ENCODE results near the gene CMBL. TPM values are rescaled to one million over a fixed set of nuclear protein-coding genes. Genes with fewer than 3 reads are reported as not detected.
"Not testable (repeated sequence)": the region's sequence is repeated elsewhere in the genome, so short reads cannot be mapped to it uniquely, and the experiment has no call there.

Gene CMBL
- total and polyA plus RNA-seq, 2 donors from 2014 or later, result 36.6 to 243 TPM

DNA sequence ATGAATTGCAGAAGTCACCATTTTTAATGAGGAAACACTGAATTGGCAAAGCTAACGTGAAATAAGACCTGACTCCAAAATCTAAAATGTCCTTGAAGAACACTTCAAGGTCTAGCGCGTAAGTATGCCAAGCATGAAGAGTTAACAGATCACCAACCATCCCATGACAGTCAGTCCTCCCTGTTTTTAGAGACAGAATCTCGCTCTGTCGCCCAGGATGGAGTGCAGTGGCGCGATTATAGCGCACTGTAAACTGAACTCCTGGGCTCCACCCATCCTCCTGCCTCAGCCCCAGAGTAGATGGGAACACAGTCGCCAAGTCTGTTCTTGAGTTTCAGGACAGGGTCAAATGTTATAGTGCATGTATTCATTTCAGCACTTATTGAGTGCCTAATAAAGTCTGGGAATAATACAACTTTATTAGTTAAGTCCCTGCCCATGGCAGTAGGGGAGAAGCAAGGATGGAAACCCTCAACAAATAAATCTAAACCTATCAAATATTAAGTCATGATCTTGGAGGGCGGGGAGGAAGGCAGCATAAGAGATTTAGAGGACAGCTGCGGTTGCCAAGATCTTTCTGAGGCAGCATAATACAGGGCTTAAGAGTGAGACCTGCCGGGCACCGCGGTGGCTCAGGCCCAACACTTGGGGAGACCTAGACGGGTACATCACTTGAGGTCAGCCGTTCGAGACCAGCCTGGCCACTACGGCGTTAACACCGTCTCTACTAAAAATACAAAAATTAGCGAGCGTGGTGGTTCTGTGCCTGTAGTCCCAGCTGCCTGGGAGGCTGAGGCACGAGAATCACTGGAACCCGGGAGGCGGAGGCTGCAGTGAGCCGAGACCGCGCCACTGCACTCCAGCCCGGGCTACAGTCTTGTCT lies 59.1 kb downstream of the CMBL start:
- Histone ChIP-seq H3K9ac (ENCODE audit: low read length in 3 of 3) (peak overlapping the region; percentile 9 to 95 (median 93)), H3K4me1 (ENCODE audit: control insufficient read depth in 2 of 3, insufficient read depth in 2 of 3, low read depth in 1 of 3, low read length in 3 of 3) (peaks cover 0 to 19% (median 18%) of the 10 kb centered on the region in 3 donors), H3K9me3 (ENCODE audit: control insufficient read depth in 2 of 3, insufficient read depth in 1 of 3, low read length in 3 of 3) (no peaks in the 10 kb centered on the region), H3K27ac (ENCODE audit: low read depth in 2 of 2, low read length in 2 of 2) (peak overlapping the region in 1 of 2 donors; percentile 99), H3K36me3 (ENCODE audit: control insufficient read depth in 2 of 3, insufficient read depth in 3 of 3, low read length in 3 of 3) (peaks cover 0 to 3% (median 0%) of the 10 kb centered on the region in 3 donors), H3K4me3 (ENCODE audit: low read length in 3 of 3) (peak overlapping the region; percentile 91 to 98 (median 98)), H3K27me3 (ENCODE audit: control insufficient read depth, insufficient read depth, low read length) (no peaks in the 10 kb centered on the region)
- peak in 3 of 5 donors; percentile 21 to 64 (median 58) for DNase-seq
- TF ChIP-seq, protein P1, sequence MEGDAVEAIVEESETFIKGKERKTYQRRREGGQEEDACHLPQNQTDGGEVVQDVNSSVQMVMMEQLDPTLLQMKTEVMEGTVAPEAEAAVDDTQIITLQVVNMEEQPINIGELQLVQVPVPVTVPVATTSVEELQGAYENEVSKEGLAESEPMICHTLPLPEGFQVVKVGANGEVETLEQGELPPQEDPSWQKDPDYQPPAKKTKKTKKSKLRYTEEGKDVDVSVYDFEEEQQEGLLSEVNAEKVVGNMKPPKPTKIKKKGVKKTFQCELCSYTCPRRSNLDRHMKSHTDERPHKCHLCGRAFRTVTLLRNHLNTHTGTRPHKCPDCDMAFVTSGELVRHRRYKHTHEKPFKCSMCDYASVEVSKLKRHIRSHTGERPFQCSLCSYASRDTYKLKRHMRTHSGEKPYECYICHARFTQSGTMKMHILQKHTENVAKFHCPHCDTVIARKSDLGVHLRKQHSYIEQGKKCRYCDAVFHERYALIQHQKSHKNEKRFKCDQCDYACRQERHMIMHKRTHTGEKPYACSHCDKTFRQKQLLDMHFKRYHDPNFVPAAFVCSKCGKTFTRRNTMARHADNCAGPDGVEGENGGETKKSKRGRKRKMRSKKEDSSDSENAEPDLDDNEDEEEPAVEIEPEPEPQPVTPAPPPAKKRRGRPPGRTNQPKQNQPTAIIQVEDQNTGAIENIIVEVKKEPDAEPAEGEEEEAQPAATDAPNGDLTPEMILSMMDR (IDR thresholded peaks at IDR 0.05; ENCODE audit: borderline replicate concordance, extremely low read depth, insufficient read depth), result no peak
- intact Hi-C loops (cut with DNase I), result no loop called here
- no peak for FAIRE-seq

DNA sequence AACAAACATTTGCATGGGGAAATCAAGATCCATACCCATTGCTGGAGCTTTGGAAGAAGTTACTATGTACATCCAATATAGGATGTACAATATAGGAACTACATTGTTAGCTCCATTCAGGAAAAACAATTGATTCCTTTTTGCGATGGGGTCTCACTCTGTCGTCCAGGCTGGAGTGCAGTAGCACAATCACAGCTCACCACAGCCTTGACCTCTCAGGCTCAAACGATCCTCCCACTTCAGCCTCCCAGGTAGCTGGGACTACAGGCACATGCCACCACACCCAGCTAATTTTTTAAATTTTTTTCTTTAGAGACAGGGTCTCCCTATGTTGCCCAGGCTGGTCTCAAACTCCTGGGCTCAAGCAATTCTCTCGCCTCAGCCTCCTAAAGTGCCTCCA lies 60.5 kb downstream of the CMBL start:
- not testable (repeated sequence) for DNase-seq; H3K9me3 ChIP-seq (ENCODE audit: control insufficient read depth in 2 of 3, insufficient read depth in 1 of 3, low read length in 3 of 3)

DNA sequence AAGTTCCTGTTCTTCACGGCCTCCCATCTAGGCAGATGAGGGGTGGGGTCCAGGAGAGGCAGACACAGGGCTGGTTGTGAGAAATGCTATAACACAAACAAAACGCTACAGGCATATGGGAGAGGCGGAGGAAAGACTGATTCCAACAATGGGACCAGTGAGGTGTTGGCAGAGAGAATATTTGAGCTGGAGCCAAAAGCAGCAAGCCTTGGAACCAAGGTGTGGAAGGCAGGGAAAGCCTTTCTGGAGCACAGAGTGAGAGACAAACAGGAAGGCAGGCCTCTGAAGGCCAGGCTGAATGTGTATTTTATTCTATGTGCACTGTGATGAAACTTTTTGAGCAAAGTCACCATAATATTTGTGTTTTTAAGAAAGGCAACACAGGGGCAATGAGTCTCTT lies 60.9 kb downstream of the CMBL start:
- Histone ChIP-seq H3K4me1 (ENCODE audit: control insufficient read depth in 2 of 3, insufficient read depth in 2 of 3, low read depth in 1 of 3, low read length in 3 of 3) (peaks cover 0 to 17% (median 16%) of the 10 kb centered on the region in 3 donors), H3K27me3 (ENCODE audit: control insufficient read depth, insufficient read depth, low read length) (no peaks in the 10 kb centered on the region), H3K9me3 (ENCODE audit: control insufficient read depth in 2 of 3, insufficient read depth in 1 of 3, low read length in 3 of 3) (no peaks in the 10 kb centered on the region), H3K36me3 (ENCODE audit: control insufficient read depth in 2 of 3, insufficient read depth in 3 of 3, low read length in 3 of 3) (no peaks in the 10 kb centered on the region), H3K27ac (ENCODE audit: low read depth in 2 of 2, low read length in 2 of 2) (no peak overlapping the region), H3K4me3 (ENCODE audit: low read length in 3 of 3) (no peak overlapping the region), H3K9ac (ENCODE audit: low read length in 3 of 3) (no peak overlapping the region)
- no peak for FAIRE-seq
- DNase-seq, result no peak
- intact Hi-C loops (cut with DNase I), result no loop called here
- TF ChIP-seq, protein P1 (IDR thresholded peaks at IDR 0.05; ENCODE audit: borderline replicate concordance, extremely low read depth, insufficient read depth), result no peak

More for the DNA sequence above, 60.5 kb downstream of the CMBL start:
- H3K4me3 ChIP-seq (ENCODE audit: low read length in 3 of 3); H3K9ac ChIP-seq (ENCODE audit: low read length in 3 of 3); H3K27me3 ChIP-seq (ENCODE audit: control insufficient read depth, insufficient read depth, low read length); H3K27ac ChIP-seq (ENCODE audit: low read depth in 2 of 2, low read length in 2 of 2); FAIRE-seq; intact Hi-C loops (cut with DNase I); H3K36me3 ChIP-seq (ENCODE audit: control insufficient read depth in 2 of 3, insufficient read depth in 3 of 3, low read length in 3 of 3): not testable (repeated sequence)
- peaks cover 0 to 19% (median 18%) of the 10 kb centered on the region in 3 donors for H3K4me1 ChIP-seq (ENCODE audit: control insufficient read depth in 2 of 3, insufficient read depth in 2 of 3, low read depth in 1 of 3, low read length in 3 of 3)

DNA sequence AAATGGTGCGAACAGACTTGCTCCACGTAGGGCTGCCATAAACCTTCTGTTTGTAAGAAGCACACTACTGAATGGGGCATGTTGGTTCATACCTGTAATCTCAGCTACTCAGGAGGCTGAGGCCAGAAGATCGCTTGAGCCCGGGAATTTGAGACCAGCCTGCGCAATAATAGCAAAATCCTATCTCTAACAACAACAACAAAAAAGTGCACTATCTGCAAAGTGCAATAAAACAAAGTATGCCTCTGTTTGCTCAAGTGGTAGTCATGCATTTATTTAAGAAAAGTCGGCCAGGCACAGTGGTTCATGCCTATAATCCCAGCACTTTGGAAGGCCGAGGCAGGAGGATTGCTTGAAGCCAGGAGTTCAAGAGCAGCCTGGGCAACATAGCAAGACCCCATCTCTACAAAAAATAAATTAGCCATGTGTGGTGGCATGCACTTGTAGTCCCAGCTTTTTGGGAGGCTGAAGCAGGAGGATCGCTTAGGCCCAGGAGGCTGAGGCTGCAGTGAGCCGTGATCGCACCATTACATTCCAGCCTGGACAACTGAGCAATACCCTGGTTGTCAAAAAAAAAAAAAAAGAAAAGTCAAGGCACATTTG lies 63.3 kb downstream of the CMBL start:
- Histone ChIP-seq H3K9me3 (ENCODE audit: control insufficient read depth in 2 of 3, insufficient read depth in 1 of 3, low read length in 3 of 3) (no peaks in the 10 kb centered on the region), H3K27ac (ENCODE audit: low read depth in 2 of 2, low read length in 2 of 2) (no peak overlapping the region), H3K4me3 (ENCODE audit: low read length in 3 of 3) (no peak overlapping the region), H3K4me1 (ENCODE audit: control insufficient read depth in 2 of 3, insufficient read depth in 2 of 3, low read depth in 1 of 3, low read length in 3 of 3) (peaks cover 0 to 8% (median 7%) of the 10 kb centered on the region in 3 donors), H3K27me3 (ENCODE audit: control insufficient read depth, insufficient read depth, low read length) (no peaks in the 10 kb centered on the region), H3K36me3 (ENCODE audit: control insufficient read depth in 2 of 3, insufficient read depth in 3 of 3, low read length in 3 of 3) (no peaks in the 10 kb centered on the region), H3K9ac (ENCODE audit: low read length in 3 of 3) (no peak overlapping the region)
- intact Hi-C loops (cut with DNase I), result no loop called here
- TF ChIP-seq, protein P1 (IDR thresholded peaks at IDR 0.05; ENCODE audit: borderline replicate concordance, extremely low read depth, insufficient read depth), result no peak
- DNase-seq, result no peak
- no peak for FAIRE-seq
